LNCAP (cell line): ENCODE data around the gene CAMK2D.

Source experiments
- TF ChIP-seq, protein P1 (sequence below): fragments of 450-650 bp; IDR thresholded peaks from 2 replicates; pipeline ENCODE4 v1.5.1; 2017; ENCODE audit warnings: mild to moderate bottlenecking

The CAMK2D gene

DNA sequence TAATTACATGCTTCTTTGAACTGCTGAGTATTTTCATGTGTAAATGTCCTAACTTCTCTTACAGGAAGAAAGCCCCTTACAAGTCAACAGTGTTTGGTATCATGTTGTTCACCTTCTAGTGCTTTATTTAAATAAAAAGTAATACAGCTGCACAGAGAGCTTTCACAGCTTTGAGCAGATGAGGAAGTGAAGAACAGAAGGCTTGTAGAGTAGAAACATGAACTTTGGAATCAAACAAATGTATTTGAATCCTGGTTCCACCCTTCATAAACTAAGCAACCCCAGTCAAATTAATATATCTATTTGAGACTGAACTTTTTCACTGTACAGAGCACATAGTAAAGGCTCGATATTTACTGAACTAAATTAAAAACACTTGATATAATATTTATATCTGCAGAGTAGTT, 120.5 kb downstream of the CAMK2D start:
- TF ChIP-seq, protein P1, sequence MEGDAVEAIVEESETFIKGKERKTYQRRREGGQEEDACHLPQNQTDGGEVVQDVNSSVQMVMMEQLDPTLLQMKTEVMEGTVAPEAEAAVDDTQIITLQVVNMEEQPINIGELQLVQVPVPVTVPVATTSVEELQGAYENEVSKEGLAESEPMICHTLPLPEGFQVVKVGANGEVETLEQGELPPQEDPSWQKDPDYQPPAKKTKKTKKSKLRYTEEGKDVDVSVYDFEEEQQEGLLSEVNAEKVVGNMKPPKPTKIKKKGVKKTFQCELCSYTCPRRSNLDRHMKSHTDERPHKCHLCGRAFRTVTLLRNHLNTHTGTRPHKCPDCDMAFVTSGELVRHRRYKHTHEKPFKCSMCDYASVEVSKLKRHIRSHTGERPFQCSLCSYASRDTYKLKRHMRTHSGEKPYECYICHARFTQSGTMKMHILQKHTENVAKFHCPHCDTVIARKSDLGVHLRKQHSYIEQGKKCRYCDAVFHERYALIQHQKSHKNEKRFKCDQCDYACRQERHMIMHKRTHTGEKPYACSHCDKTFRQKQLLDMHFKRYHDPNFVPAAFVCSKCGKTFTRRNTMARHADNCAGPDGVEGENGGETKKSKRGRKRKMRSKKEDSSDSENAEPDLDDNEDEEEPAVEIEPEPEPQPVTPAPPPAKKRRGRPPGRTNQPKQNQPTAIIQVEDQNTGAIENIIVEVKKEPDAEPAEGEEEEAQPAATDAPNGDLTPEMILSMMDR = no peak

DNA sequence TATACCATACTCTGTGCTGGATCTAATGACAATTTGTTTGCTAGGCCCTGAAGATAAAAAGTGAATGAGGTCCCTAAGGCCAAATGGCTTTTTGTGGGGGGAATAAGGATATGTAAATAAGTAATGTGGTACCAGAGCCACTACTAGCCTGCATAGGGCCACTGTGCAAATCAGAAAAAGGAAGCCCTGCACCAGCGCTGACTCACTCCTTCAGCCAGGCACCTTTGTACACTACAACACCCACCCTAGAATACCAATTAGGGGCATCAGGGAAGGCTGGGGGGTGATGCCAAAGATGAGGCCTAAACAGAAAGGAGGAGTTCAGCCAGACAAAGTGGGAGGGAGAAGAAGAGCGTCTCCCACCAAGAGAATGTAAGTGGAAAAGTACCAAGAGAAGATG, 122.2 kb downstream of the CAMK2D start:
- TF ChIP-seq, protein P1 = no peak

- TF ChIP-seq, protein P1 = no peak
These were observed 123.0 kb downstream of the CAMK2D start for GRCh38 chr4:113638562-113638832.

- TF ChIP-seq, protein P1 = no peak
These were observed 123.5 kb downstream of the CAMK2D start for GRCh38 chr4:113637823-113638561.

DNA sequence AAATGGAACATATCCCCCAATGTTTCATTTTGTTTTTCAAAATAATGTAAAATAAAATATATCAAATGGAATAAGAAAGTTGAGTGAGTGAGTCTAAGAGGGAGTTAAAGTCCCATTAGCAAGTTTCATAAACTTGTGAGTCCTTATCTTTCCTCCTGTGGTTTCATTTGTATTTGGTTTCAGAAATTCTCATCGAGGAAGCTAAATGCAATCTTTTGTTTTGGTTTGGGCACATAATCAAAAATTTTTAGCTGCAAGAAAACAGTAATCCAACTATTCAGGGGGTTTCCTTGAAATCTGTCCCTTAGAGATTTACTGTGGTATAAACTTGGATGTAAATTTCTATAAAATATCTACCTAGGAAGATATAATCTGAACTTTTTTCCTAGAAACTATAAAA, 124.2 kb downstream of the CAMK2D start:
- TF ChIP-seq, protein P1 = no peak

DNA sequence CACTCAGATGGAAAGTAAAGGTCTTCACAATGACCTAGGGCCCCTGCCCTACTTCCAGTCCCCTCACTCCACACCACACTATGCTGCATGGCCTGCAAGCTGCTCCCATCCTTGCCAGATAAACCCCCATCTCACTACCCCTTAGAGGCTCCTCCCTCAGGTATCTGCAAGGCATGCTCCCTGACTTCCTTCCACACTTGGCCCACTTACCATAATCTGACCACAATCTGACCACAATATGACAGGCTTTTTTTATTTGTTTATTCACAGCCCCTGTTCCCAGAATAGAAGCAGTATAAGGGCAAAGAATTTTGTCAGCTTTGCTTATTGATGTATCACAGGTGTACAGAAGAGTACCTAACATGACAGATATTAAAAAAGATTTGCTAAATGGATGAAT, 124.7 kb downstream of the CAMK2D start:
- TF ChIP-seq, protein P1 = no peak

DNA sequence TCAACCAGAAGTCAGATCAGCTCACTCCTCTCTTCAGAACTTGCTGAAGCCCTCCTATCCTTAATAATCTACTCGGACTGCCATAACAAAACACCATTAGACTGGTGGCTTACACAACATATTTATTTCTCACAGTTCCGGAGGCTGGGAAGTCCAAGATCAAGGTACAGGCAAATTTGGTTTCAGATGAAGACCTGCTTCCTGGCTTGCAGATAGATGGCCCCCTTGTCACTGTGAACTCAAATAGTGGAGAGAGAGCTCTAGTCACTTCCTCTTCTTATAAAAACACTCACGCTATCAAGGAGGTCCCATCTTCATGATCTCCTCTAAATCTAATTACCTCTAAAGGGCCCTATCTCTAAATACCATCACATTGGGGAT, 125.1 kb downstream of the CAMK2D start:
- TF ChIP-seq, protein P1 = no peak
